AG04450 (cell line): ENCODE measurements around the gene DLX5. TPM values are rescaled to one million over a fixed set of nuclear protein-coding genes. Genes with fewer than 3 reads are reported as not detected.

ENCODE experiments used
- CTCF ChIA-PET: fragments of 300-600, 350-600 bp; formaldehyde crosslinking; extraction: SDS; loops from one replicate; lab custom pipeline; 2022; ENCODE audit warnings: antibody characterized with exemption, inconsistent platforms; lab: Charles Lee
- POLR2A ChIA-PET: fragments of 350-600 bp; formaldehyde crosslinking; extraction: SDS; loops from one replicate; lab custom pipeline; 2021; ENCODE audit warnings: antibody characterized with exemption, inconsistent platforms; lab: Yijun Ruan, JAX
- DNase-seq: peaks from one replicate; pipeline ENCODE4 v3.0.0-alpha.2; 2011; ENCODE audit warnings: low read depth, low spot score
- H3K27ac ChIP-seq: one replicate; pipeline ENCODE4 v1.5.1; 2012; ENCODE audit warnings: low read depth, low read length, control low read depth
- H3K27me3 ChIP-seq: one replicate; pipeline ENCODE4 v1.6.0; 2012; ENCODE audit warnings: low read length; ENCODE audit not compliant: control insufficient read depth, insufficient read depth
- H3K4me3 ChIP-seq: 2 replicates; pipeline ENCODE4 v1.5.1; 2011; ENCODE audit warnings: mild to moderate bottlenecking, low read depth, low read length, control low read depth
- H3K9me3 ChIP-seq: 2 replicates; pipeline ENCODE4 v1.5.1; 2012; ENCODE audit warnings: low read length; ENCODE audit not compliant: control insufficient read depth, insufficient read depth
- CTCF ChIP-seq: IDR thresholded peaks from 2 replicates; pipeline ENCODE4 v1.5.1; 2011; ENCODE audit warnings: low read depth, low read length, control low read depth, inconsistent platforms
- polyA plus RNA-seq: library from polyadenylated mRNA; depleted of rRNA; stranded (reverse); fragments of >200 nt; gene quantifications from 2 replicates; pipeline ENCODE4 v1.2.3, GENCODE V29; 2011

Gene DLX5
- polyA plus RNA-seq, 1 experiment: not detected

- Histone ChIP-seq H3K27me3 (peaks cover 94% of the 10 kb centered on the region), H3K27ac (no peak overlapping the region), H3K9me3 (peaks cover 15% of the 10 kb centered on the region), H3K4me3 (no peak overlapping the region)
- DNase-seq: no peak
- no peak for TF ChIP-seq CTCF
- ChIA-PET POLR2A (no interaction called here), CTCF (interaction anchor here (0.6 to 1.7 kb wide), 2 partner anchors 9 to 972 kb away, joined by 3 to 5 read pairs; no protein-coding TSS in a partner anchor)
Observed at GRCh38 chr7:97018126-97018601, 6.5 kb downstream of the DLX5 start.

- CTCF ChIA-PET: interaction anchor here (0.5 to 1.7 kb wide), 3 partner anchors 10 to 971 kb away, joined by 3 to 5 read pairs (median 3); no protein-coding TSS in a partner anchor
- peaks cover 15% of the 10 kb centered on the region for H3K9me3 ChIP-seq
- POLR2A ChIA-PET: no interaction called here
- TF ChIP-seq CTCF: no peak
- H3K27ac ChIP-seq: no peak overlapping the region
- no peak overlapping the region for H3K4me3 ChIP-seq
- no peak for DNase-seq
- peaks cover 93% of the 10 kb centered on the region for H3K27me3 ChIP-seq
Observed at GRCh38 chr7:97017192-97018125, 7.2 kb downstream of the DLX5 start.

GRCh38 chr7:97016381-97017191 is 8.0 kb downstream of the DLX5 start:
- peaks cover 91% of the 10 kb centered on the region for H3K27me3 ChIP-seq

GRCh38 chr7:97015756-97016380 is 8.8 kb downstream of the DLX5 start:
- ChIA-PET POLR2A (no interaction called here), CTCF (interaction anchor here (0.6 to 1.4 kb wide), 2 partner anchors 12 to 64 kb away, joined by 3 to 4 read pairs; no protein-coding TSS in a partner anchor)
- no peak for TF ChIP-seq CTCF
- Histone ChIP-seq H3K4me3 (no peak overlapping the region), H3K27me3 (peaks cover 92% of the 10 kb centered on the region), H3K27ac (no peak overlapping the region), H3K9me3 (peaks cover 3% of the 10 kb centered on the region; the same call in 1 of the 2 replicates)
- no peak for DNase-seq

More at GRCh38 chr7:97016381-97017191, 8.0 kb downstream of the DLX5 start:
- H3K27ac ChIP-seq: no peak overlapping the region
- CTCF ChIA-PET: interaction anchor here (0.5 to 1.7 kb wide), 2 partner anchors 11 to 139 kb away, joined by 3 to 5 read pairs; no protein-coding TSS in a partner anchor
- H3K9me3 ChIP-seq: peaks cover 9% of the 10 kb centered on the region
- no peak for DNase-seq
- TF ChIP-seq CTCF: no peak
- H3K4me3 ChIP-seq: no peak overlapping the region
- POLR2A ChIA-PET: no interaction called here
